WTC11 (cell line): ENCODE results near the gene SCARB2. TPM values are rescaled to one million over a fixed set of nuclear protein-coding genes. Genes with fewer than 3 reads are reported as not detected.

ENCODE experiments used
- ATAC-seq: fragments of 200-7000 bp; cut with Tn5 transposase; 2 replicates; pipeline ENCODE4 v1.10.0; 2021; ENCODE audit warnings: mild to moderate bottlenecking, moderate library complexity
- CTCF ChIA-PET: fragments of 300-600 bp; sonication (Branson Sonifier 250); formaldehyde crosslinking; loops from one replicate; lab custom pipeline; 2021; ENCODE audit warnings: antibody characterized with exemption; lab: Charles Lee
- POLR2A ChIA-PET: fragments of 350-600 bp; sonication (Branson Sonifier 250); formaldehyde crosslinking; loops from one replicate; lab custom pipeline; 2021; ENCODE audit warnings: antibody characterized with exemption; lab: Charles Lee
- DNase-seq: peaks from one replicate; pipeline ENCODE4 v3.0.0; 2021; ENCODE audit warnings: low spot score
- H3K27ac Mint-ChIP-seq: 2 replicates; pipeline ENCODE4 v1.8.0; 2021; ENCODE audit warnings: mixed read lengths
- H3K27me3 Mint-ChIP-seq: 2 replicates; pipeline ENCODE4 v1.8.0; 2021; ENCODE audit warnings: low read depth, mild to moderate bottlenecking, moderate library complexity, mixed read lengths
- H3K36me3 Mint-ChIP-seq: 2 replicates; pipeline ENCODE4 v1.8.0; 2021; ENCODE audit warnings: mixed read lengths
- H3K4me1 Mint-ChIP-seq: 2 replicates; pipeline ENCODE4 v1.8.0; 2022; ENCODE audit warnings: mixed read lengths
- H3K4me3 Mint-ChIP-seq: 2 replicates; pipeline ENCODE4 v1.8.0; 2021; ENCODE audit warnings: mild to moderate bottlenecking, moderate library complexity, mixed read lengths
- H3K9me3 Mint-ChIP-seq: 2 replicates; pipeline ENCODE4 v1.8.0; 2021; ENCODE audit warnings: mixed read lengths
- AFF4 ChIP-seq: sonication (generic); formaldehyde crosslinking; IDR thresholded peaks from 2 replicates; pipeline ENCODE4 v1.8.1; 2023; ENCODE audit warnings: mild to moderate bottlenecking, missing genetic modification reagents, borderline replicate concordance
- CDX4 ChIP-seq: fragments of 250-450 bp; sonication (Bioruptor Pico); IDR thresholded peaks from 2 replicates; pipeline ENCODE4 v1.9.0; 2021; ENCODE audit warnings: moderate library complexity, mild to moderate bottlenecking, inconsistent platforms, borderline replicate concordance
- CREB1 ChIP-seq: sonication (generic); formaldehyde crosslinking; IDR thresholded peaks from 2 replicates; pipeline ENCODE4 v1.8.0; 2023; ENCODE audit warnings: mild to moderate bottlenecking, missing genetic modification reagents
- CTCF ChIP-seq: fragments of 200-600 bp; IDR thresholded peaks from 2 replicates; pipeline ENCODE4 v1.8.0; 2022; ENCODE audit warnings: antibody characterized with exemption
- E2F5 ChIP-seq: sonication (generic); formaldehyde crosslinking; IDR thresholded peaks from 2 replicates; pipeline ENCODE4 v1.8.1; 2022; ENCODE audit warnings: mild to moderate bottlenecking, moderate library complexity, missing genetic modification reagents
- ELF4 ChIP-seq: sonication (generic); formaldehyde crosslinking; IDR thresholded peaks from 2 replicates; pipeline ENCODE4 v1.8.1; 2022; ENCODE audit warnings: low read depth, mild to moderate bottlenecking, moderate library complexity, missing genetic modification reagents
- EMX1 ChIP-seq: fragments of 250-450 bp; sonication (Bioruptor Pico); IDR thresholded peaks from 2 replicates; pipeline ENCODE4 v1.8.0; 2021; ENCODE audit warnings: mild to moderate bottlenecking
- ERG ChIP-seq: fragments of 250-450 bp; sonication (Bioruptor Pico); IDR thresholded peaks from 2 replicates; pipeline ENCODE4 v1.8.0; 2021; ENCODE audit warnings: mild to moderate bottlenecking
- GTF2I ChIP-seq: fragments of 250-450 bp; sonication (Bioruptor Pico); conservative IDR thresholded peaks from 2 replicates; pipeline ENCODE4 v1.4.0; 2021; ENCODE audit warnings: mild to moderate bottlenecking
- OVOL2 ChIP-seq: fragments of 250-450 bp; sonication (Bioruptor Pico); IDR thresholded peaks from 2 replicates; pipeline ENCODE4 v1.9.0; 2021; ENCODE audit warnings: mild to moderate bottlenecking, borderline replicate concordance
- RORB ChIP-seq: fragments of 250-450 bp; sonication (Bioruptor Pico); IDR thresholded peaks from 2 replicates; pipeline ENCODE4 v1.9.0; 2021; ENCODE audit warnings: mild to moderate bottlenecking
- STAT6 ChIP-seq: sonication (generic); formaldehyde crosslinking; conservative IDR thresholded peaks from 2 replicates; pipeline ENCODE4 v1.8.1; 2023; ENCODE audit warnings: mild to moderate bottlenecking, low read depth, missing genetic modification reagents, moderate library complexity
- ZNF121 ChIP-seq: sonication (generic); formaldehyde crosslinking; IDR thresholded peaks from 2 replicates; pipeline ENCODE4 v1.8.0; 2023; ENCODE audit warnings: missing genetic modification reagents
- ZNF317 ChIP-seq: sonication (generic); formaldehyde crosslinking; IDR thresholded peaks from 2 replicates; pipeline ENCODE4 v1.8.1; 2023; ENCODE audit warnings: low read depth, mild to moderate bottlenecking, moderate library complexity, missing genetic modification reagents, borderline replicate concordance
- total RNA-seq: library from RNA; stranded (reverse); gene quantifications from 3 replicates; pipeline ENCODE4 v1.2.3, GENCODE V29; 2021

SCARB2 gene
- total RNA-seq, 1 experiment from 2014 or later = 38.0 TPM

GRCh38 chr4:76179398-76180318 is 34.0 kb downstream of the SCARB2 start:
- CTCF ChIA-PET = interaction anchor here (0.5 to 4.8 kb wide), 53 partner anchors 9 to 770 kb away, joined by 3 to 122 read pairs (median 3); partner anchors contain the start of genes FAM47E, SCARB2, SEPTIN11 and SHROOM3
- POLR2A ChIA-PET = no interaction called here
- Mint-ChIP-seq H3K27me3 (no peaks in the 10 kb centered on the region), H3K27ac (no peak overlapping the region), H3K4me3 (no peak overlapping the region), H3K36me3 (peaks cover 4% of the 10 kb centered on the region; the same call in 1 of the 2 replicates), H3K9me3 (no peaks in the 10 kb centered on the region), H3K4me1 (no peaks in the 10 kb centered on the region)
- ATAC-seq (peak; percentile 99), DNase-seq (peak; percentile 92)
- TF ChIP-seq E2F5 (CRISPR knock-in tag) (no peak), ZNF121 (peak; percentile 49; the same call in 1 of the 2 replicates), EMX1 (no peak), CTCF (peak; percentile 93)

GRCh38 chr4:76178296-76178695 is 35.3 kb downstream of the SCARB2 start:
- ATAC-seq (no peak), DNase-seq (no peak)
- TF ChIP-seq OVOL2 (no peak), ZNF317 (CRISPR knock-in tag) (no peak), RORB (CRISPR knock-in tag) (no peak), STAT6 (CRISPR knock-in tag) (no peak), GTF2I (CRISPR knock-in tag) (no peak), ZNF121 (no peak), E2F5 (CRISPR knock-in tag) (no peak), CREB1 (CRISPR knock-in tag) (no peak)
- ChIA-PET POLR2A (no interaction called here), CTCF (interaction anchor here (4.8 kb wide), 1 partner anchor 199 kb away, joined by 122 read pairs; no protein-coding TSS in a partner anchor)
- Mint-ChIP-seq H3K4me3 (no peak overlapping the region), H3K27me3 (no peaks in the 10 kb centered on the region), H3K4me1 (no peaks in the 10 kb centered on the region), H3K36me3 (peaks cover 10% of the 10 kb centered on the region; the same call in 1 of the 2 replicates), H3K9me3 (no peaks in the 10 kb centered on the region), H3K27ac (no peak overlapping the region)

GRCh38 chr4:76177709-76178108 is 35.9 kb downstream of the SCARB2 start:
- Mint-ChIP-seq H3K4me3 (no peak overlapping the region), H3K9me3 (no peaks in the 10 kb centered on the region), H3K4me1 (no peaks in the 10 kb centered on the region), H3K36me3 (peaks cover 10% of the 10 kb centered on the region; the same call in 1 of the 2 replicates), H3K27me3 (no peaks in the 10 kb centered on the region), H3K27ac (no peak overlapping the region)
- TF ChIP-seq ERG (no peak), ELF4 (CRISPR knock-in tag) (no peak), AFF4 (no peak), CTCF (no peak), CDX4 (CRISPR knock-in tag) (no peak)
- ChIA-PET CTCF (interaction anchor here (4.8 kb wide), 1 partner anchor 199 kb away, joined by 122 read pairs; no protein-coding TSS in a partner anchor), POLR2A (no interaction called here)
- DNase-seq (no peak), ATAC-seq (no peak)
